K562 (cell line): Measurements from ENCODE around the gene PTCH1. TPM values are rescaled to one million over a fixed set of nuclear protein-coding genes. Genes with fewer than 3 reads are reported as not detected.

Experiments
- BCLAF1 ChIP-seq, 2 experiments: fragments of 450-650 bp in 1 of 2; IDR thresholded peaks; 2 replicates each; pipeline ENCODE4 v1.6.1; 2011 to 2017; ENCODE audit warnings: low read depth in 2 of 2, antibody characterized with exemption in 1 of 2, borderline replicate concordance in 1 of 2, low read length in 1 of 2, mild to moderate bottlenecking in 1 of 2, mixed read lengths in 1 of 2; ENCODE audit not compliant: control insufficient read depth in 1 of 2
- CBX5 ChIP-seq: IDR thresholded peaks from 2 replicates; pipeline ENCODE4 v1.6.1; 2014; ENCODE audit warnings: low read depth, borderline replicate concordance
- CEBPG ChIP-seq, 3 experiments: fragments of 200-800 bp in 1 of 3; sonication (Bioruptor generic) in 1 of 3; sonication (generic) in 1 of 3; formaldehyde crosslinking in 1 of 3; IDR thresholded peaks in 2 of 3; conservative IDR thresholded peaks in 1 of 3; 2 replicates each; pipeline versions ENCODE4 v1.6.1 to v1.8.0; 2016 to 2022; ENCODE audit warnings: missing compliant biosample characterization in 2 of 3, missing genetic modification characterization in 2 of 3, mild to moderate bottlenecking in 1 of 3, missing genetic modification reagents in 1 of 3
- CREB1 ChIP-seq, 2 experiments: sonication (generic) in 1 of 2; formaldehyde crosslinking in 1 of 2; IDR thresholded peaks; 2 replicates each; pipeline versions ENCODE4 v1.6.1 to v1.8.0; 2012 to 2022; ENCODE audit warnings: inconsistent platforms in 1 of 2, mild to moderate bottlenecking in 1 of 2, missing genetic modification reagents in 1 of 2, moderate library complexity in 1 of 2
- ESRRA ChIP-seq: fragments of 450-650 bp; IDR thresholded peaks from 2 replicates; pipeline ENCODE4 v1.6.1; 2014; ENCODE audit warnings: low read depth, mild to moderate bottlenecking, moderate library complexity, borderline replicate concordance
- HOMEZ ChIP-seq: fragments of 250-450 bp; sonication (Bioruptor Pico); IDR thresholded peaks from 2 replicates; pipeline ENCODE4 v1.4.0; 2020; ENCODE audit warnings: mild to moderate bottlenecking, moderate library complexity
- IRF2 ChIP-seq: sonication (generic); formaldehyde crosslinking; IDR thresholded peaks from 2 replicates; pipeline ENCODE4 v1.8.1; 2022; ENCODE audit warnings: mild to moderate bottlenecking, missing genetic modification reagents
- KDM2B ChIP-seq: fragments of 250-450 bp; sonication (Bioruptor Pico); IDR thresholded peaks from 2 replicates; pipeline ENCODE4 v1.8.0; 2021; ENCODE audit warnings: mild to moderate bottlenecking, moderate library complexity
- KLF10 ChIP-seq: fragments of 250-450 bp; sonication (Bioruptor Pico); IDR thresholded peaks from 2 replicates; pipeline ENCODE4 v1.6.1; 2021; ENCODE audit warnings: matching md5 sums
- MBD2 ChIP-seq: sonication (generic); IDR thresholded peaks from 2 replicates; pipeline ENCODE4 v1.6.1; 2016; ENCODE audit warnings: low read depth, borderline replicate concordance
- PREB ChIP-seq: sonication (generic); formaldehyde crosslinking; IDR thresholded peaks from 2 replicates; pipeline ENCODE4 v1.8.1; 2023; ENCODE audit warnings: mild to moderate bottlenecking, missing genetic modification reagents
- RBBP5 ChIP-seq: fragments of 200-600 bp; sonication (generic); IDR thresholded peaks from 2 replicates; pipeline ENCODE4 v1.6.1; 2012; ENCODE audit warnings: borderline replicate concordance, mild to moderate bottlenecking, low read length, control low read depth, inconsistent platforms; ENCODE audit not compliant: insufficient read depth, poor library complexity, severe bottlenecking
- SMARCB1 ChIP-seq: IDR thresholded peaks from 2 replicates; pipeline ENCODE4 v1.6.1; 2011; ENCODE audit warnings: improper control_type of control experiment, low read depth; ENCODE audit not compliant: insufficient read length
- SP1 ChIP-seq: sonication (generic); formaldehyde crosslinking; IDR thresholded peaks from 2 replicates; pipeline ENCODE4 v1.8.1; 2022; ENCODE audit warnings: mild to moderate bottlenecking, missing genetic modification reagents
- UBTF ChIP-seq, 2 experiments: IDR thresholded peaks; 2 replicates each; pipeline ENCODE4 v1.6.1; 2012; ENCODE audit warnings: improper control_type of control experiment in 2 of 2, low read depth in 2 of 2, low read length in 2 of 2, borderline replicate concordance in 1 of 2
- ZNF764 ChIP-seq: fragments of 250-450 bp; sonication (Bioruptor Pico); IDR thresholded peaks from 2 replicates; pipeline ENCODE4 v1.4.0; 2020; ENCODE audit warnings: low read depth, mild to moderate bottlenecking, moderate library complexity
- polyA plus RNA-seq, 8 experiments: library from polyadenylated mRNA; depleted of rRNA in 4 of 8; stranded (reverse) in 5 of 8; unstranded in 3 of 8; fragments of >200 nt; fragmentation: Nextera tagmentation in 2 of 8; fragmentation: Illumina TruSeq in 1 of 8; extraction: Ambion mirVana in 2 of 8; extraction: Trizol in 1 of 8; gene quantifications; 2 replicates each; pipeline versions ENCODE4 v1.2.1 to v1.2.3, GENCODE V29; 2011 to 2014; ENCODE audit warnings: inconsistent platforms in 1 of 8, missing spikeins in 1 of 8
- total RNA-seq, 7 experiments: library from RNA; depleted of rRNA in 6 of 7; stranded (reverse); fragments of >200 nt in 6 of 7; fragmentation: Illumina TruSeq in 2 of 7; extraction: Trizol in 2 of 7; gene quantifications; 2 replicates each; pipeline versions ENCODE4 v1.2.1 to v1.2.3, GENCODE V29; 2011 to 2021; ENCODE audit warnings: low replicate concordance in 1 of 7

The PTCH1 gene
- total and polyA plus RNA-seq, 9 of the 15 experiments (the other 6 are each of a cell fraction or from before 2014, with no cell fraction given) = 0.70 to 9.9 (median 3.8) TPM

- TF ChIP-seq PREB (CRISPR knock-in tag) (no peak), KDM2B (CRISPR knock-in tag) (peak; percentile 4; the same call in 1 of the 2 replicates), SMARCB1 (no peak), MBD2 (peak; percentile 46; the same call in 1 of the 2 replicates), IRF2 (CRISPR knock-in tag) (no peak), KLF10 (CRISPR knock-in tag) (no peak), BCLAF1 (IDR thresholded peaks at IDR 0.05; ENCODE audit: borderline replicate concordance in 1 of 2, control insufficient read depth in 1 of 2, low read depth in 2 of 2, low read length in 1 of 2) (no peak), CREB1 (IDR thresholded peaks at IDR 0.05) (no peak), CREB1 (CRISPR knock-in tag; IDR thresholded peaks at IDR 0.05) (no peak), UBTF (IDR thresholded peaks at IDR 0.05; ENCODE audit: borderline replicate concordance in 1 of 2, low read depth in 2 of 2, low read length in 2 of 2) (peak; percentile 4 to 72; a peak in 2 of 4 replicates), ZNF764 (CRISPR knock-in tag) (no peak), HOMEZ (no peak), CBX5 (no peak), SP1 (CRISPR knock-in tag) (no peak; the same call in 1 of the 2 replicates), CEBPG (CRISPR knock-in tag; IDR thresholded peaks at IDR 0.05) (no peak), CEBPG (tag; conservative IDR thresholded peaks at IDR 0.05 in 1 of 2, IDR thresholded peaks at IDR 0.05 in 1 of 2) (no peak), RBBP5 (peak; percentile 63), ESRRA (no peak)
These were observed 9.9 kb downstream of the PTCH1 start (continued) for GRCh38 chr9:95506678-95507463.
